ENCODE data around the gene ICAM1. TPM values are rescaled to one million over a fixed set of nuclear protein-coding genes. Genes with fewer than 3 reads are reported as not detected.
"Not testable (repeated sequence)": the region's sequence is repeated elsewhere in the genome, so short reads cannot be mapped to it uniquely, and the experiment has no call there.

Gene ICAM1
- polyA plus RNA-seq, 4 donors, result 5.5 to 7.3 (median 6.4) TPM

DNA sequence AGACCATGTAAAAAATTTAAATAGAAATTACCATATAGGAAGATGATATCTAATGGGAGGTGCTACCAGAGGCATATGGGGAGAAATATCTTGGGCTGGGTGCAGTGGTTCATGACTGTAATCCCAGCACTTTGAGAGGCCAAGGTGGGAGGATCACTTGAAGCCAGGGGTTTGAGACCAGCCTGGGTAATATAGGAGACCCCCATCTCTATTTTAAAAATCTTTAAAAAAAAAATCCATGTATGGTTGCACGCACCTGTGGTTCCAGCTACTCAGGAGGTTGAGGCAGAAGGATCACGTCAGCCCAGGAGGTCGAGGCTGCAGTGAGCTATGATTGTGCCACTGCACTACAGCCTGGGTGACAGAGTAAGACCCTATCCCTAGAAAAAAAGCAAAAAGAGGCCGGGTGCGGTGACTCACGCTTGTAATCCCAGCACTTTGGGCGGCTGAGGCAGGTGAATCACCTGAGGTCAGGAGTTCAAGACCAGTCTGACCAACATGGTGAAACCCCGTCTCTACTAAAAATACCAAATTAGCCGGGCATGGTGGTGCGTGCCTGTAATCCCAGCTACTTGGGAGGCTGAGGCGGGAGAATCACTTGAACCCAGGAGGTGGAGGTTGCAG is 29.0 kb upstream of the ICAM1 start:
- DNase-seq (ENCODE audit: low read depth in 4 of 4, low spot score in 2 of 4), result not testable (repeated sequence)

- no peak for DNase-seq (ENCODE audit: low read depth in 4 of 4, low spot score in 2 of 4)
Measured at GRCh38 chr19:10243606-10244005, 27.3 kb upstream of the ICAM1 start.

DNA sequence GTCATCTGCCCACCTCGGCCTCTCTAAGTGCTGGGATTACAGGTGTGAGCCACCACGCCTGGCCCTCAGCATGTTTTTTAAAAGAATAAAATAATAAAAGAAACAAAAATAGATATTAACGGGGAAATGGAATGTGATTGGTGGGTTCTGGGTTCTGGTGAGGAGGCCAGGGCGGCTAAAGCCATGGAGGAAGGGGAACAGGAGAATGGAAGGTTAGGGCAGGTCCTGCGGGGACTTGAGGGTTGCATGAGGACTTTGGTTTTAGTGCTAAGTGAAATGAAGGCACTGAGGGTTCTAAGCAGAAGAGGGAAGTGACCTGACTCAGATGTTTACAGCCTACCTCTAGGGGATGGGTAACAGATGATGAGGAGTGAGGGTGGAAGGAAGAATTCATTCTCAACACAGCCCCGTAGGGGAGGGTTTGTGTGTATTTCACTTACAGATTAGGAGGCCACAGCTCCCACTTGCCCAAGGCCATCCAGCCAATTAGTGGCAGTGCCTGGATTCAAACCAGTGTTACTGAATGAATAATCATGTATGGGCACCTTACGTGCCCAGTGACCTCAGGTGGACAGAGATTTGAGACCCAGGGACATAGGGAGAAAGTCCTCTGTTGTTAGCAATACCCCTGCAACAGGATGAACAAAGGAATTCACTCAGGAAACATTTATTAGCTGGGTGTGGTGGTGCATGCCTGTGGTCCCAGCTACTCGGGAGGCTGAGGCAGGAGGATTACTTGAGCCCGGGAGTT is 25.6 kb upstream of the ICAM1 start:
- no peak for DNase-seq (ENCODE audit: low read depth in 4 of 4, low spot score in 2 of 4)

- no peak for DNase-seq (ENCODE audit: low read depth in 4 of 4, low spot score in 2 of 4)
Measured at GRCh38 chr19:10246511-10246910, 24.4 kb upstream of the ICAM1 start.

GRCh38 chr19:10251792-10252694 is 18.9 kb upstream of the ICAM1 start, which contains the start of gene MRPL4:
MRPL4 (plus strand) TSS chr19:10252214; CDS start chr19:10252254, 40 bp downstream.
- DNase-seq (ENCODE audit: low read depth in 4 of 4, low spot score in 2 of 4), result peak; percentile 92 to 99 (median 98)

DNA sequence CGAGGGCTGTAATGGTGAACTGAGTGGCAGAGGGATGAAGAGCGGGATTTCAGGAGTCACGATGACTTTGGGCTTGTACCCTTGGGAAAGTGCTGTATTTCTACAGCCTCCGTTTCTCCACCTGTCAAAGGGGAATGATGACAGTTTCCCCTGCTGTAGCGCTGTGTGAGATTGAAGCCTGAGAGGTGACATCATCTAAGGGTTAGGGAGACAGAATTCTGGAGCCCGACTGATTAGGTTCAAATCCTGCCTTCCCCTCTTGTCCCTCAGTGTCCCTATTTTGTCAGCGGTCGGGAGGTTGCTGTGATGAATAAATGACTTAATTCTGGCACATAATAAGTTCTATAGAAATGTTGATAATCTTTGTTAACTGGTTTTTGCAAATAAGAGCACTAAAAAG is 18.2 kb upstream of the ICAM1 start:
- no peak for DNase-seq (ENCODE audit: low read depth in 4 of 4, low spot score in 2 of 4)

DNA sequence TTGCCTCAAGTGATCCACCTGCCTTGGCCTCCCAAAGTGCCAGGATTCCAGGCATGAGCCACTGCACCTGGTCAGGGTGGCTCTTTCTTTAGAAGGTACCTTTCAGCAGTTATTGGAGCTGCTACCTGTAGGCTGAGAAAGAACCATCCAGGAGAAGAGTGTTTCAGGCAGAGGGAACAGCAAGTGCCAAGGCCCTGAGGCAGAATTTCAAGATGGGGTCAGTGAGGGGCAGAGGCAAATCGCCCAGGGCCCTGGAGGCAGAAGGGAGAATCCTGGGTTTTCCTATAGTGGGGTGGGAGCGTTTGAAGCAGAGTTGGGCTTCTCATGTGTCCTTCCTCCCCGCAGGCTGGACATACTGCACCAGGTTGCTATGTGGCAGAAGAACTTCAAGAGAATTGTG is 16.7 kb upstream of the ICAM1 start:
- no peak for DNase-seq (ENCODE audit: low read depth in 4 of 4, low spot score in 2 of 4)

DNA sequence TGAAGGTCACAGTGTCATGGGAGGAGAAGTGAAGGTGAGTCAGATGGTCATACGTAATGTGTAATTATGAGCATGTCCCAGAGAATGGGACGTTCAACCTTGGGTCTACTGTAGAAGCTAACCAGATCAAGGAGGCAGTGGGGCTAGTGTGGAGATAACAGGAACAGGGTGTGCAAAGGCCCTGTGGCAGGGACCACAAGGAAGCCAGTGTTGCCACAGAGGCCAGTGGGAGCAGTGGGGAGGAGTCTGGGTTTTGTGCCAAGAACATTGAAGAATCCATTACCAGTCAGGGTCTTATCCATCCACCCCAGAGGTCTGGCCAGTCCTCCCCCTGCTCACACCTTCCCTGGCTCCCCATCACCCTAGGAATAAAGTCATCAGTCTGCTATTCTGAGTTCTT is 15.6 kb upstream of the ICAM1 start:
- no peak for DNase-seq (ENCODE audit: low read depth in 4 of 4, low spot score in 2 of 4)

GRCh38 chr19:10256551-10256950 is 14.4 kb upstream of the ICAM1 start:
- no peak for DNase-seq (ENCODE audit: low read depth in 4 of 4, low spot score in 2 of 4)

DNA sequence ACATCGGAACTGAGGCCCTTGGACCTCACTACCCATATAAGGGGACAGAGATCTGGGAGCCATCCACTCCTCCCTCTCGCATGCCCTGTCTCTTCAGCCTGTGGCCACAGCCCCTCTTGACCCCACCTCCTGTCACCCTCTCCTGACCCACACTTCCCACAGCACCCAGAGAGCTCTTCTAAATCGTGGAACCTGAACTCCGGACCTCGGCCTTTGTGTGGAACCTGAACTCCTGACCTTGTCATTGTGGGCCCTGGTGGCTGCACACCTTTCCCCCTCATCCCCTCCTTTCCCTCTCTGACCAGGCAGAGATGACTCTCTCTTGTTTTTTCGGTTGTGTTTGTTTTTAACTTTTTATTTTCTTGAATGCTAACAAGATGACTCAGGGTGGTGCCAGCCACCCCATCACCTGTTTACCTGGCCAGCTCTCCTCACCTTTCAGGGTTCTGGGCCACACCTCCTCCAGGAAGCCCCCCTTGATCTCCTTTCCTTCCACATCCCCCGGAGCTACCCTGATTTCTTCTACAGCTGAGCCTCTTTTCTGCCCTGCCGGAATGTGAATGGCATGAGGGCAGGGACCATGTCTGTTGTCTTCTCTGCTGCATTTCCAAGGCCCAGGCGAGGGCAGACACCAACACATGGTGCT is 13.8 kb upstream of the ICAM1 start:
- no peak for DNase-seq (ENCODE audit: low read depth in 4 of 4, low spot score in 2 of 4)

- DNase-seq (ENCODE audit: low read depth in 4 of 4, low spot score in 2 of 4), result no peak
Measured at GRCh38 chr19:10258080-10258710, 12.7 kb upstream of the ICAM1 start.

DNA sequence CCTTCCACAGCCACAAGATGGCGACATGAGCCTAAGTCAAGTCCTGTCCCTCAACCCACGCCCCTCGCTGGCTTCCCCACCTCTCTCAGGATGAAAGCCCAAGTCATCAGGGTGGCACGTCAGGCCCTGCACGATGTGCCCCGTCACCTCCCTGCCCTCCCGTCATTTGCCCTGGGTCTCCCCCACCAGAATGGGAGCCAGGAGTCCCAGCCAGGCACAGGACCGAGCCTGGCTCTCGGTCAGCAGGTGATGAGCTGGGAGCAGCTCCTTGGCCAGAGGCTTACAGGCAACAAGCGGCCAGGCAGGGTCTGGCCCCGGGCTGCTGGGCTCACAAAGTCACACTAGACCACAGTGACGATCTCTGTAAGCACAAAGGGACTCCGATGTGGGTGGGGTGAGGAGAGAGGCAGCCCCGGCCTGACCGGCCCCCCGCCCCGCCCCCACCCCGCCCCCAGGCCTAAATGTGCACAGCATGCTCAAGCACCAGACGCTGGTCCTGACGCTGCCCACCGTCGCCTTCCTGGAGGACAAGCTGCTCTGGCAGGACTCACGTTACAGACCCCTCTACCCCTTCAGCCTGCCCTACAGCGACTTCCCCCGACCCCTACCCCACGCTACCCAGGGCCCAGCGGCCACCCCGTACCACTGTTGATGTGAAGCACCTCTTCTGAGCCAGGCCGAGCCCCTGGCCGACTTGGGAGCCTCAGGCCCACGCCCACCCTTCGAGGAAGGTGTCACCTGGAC is 11.6 kb upstream of the ICAM1 start:
- peak in 3 of 4 donors; percentile 61 to 83 (median 69) for DNase-seq (ENCODE audit: low read depth in 4 of 4, low spot score in 2 of 4)

DNA sequence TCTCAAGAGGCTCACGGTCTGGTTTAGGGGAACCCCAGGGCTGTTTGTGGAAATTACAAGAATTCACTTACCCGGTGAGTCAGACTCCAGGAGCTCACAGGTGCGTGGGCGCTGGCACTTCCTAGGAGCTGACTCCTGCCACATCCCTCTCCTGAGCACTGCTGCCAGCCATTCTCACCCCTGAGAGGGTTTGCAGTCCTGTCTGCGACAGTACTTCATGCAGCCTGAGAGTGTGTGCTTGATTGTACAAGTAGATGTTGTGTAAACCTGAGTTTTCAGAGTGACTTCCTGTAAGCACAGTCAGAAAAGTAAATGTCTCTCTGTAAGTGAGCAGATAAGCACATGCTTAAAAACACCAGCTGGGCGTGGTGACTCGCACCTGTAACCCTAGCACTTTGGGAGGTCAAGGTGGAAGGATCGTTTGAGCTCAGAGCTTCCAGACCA is 10.8 kb upstream of the ICAM1 start:
- DNase-seq (ENCODE audit: low read depth in 4 of 4, low spot score in 2 of 4), result no peak

- no peak for DNase-seq (ENCODE audit: low read depth in 4 of 4, low spot score in 2 of 4)
Measured at GRCh38 chr19:10262771-10263170, 8.1 kb upstream of the ICAM1 start.

DNA sequence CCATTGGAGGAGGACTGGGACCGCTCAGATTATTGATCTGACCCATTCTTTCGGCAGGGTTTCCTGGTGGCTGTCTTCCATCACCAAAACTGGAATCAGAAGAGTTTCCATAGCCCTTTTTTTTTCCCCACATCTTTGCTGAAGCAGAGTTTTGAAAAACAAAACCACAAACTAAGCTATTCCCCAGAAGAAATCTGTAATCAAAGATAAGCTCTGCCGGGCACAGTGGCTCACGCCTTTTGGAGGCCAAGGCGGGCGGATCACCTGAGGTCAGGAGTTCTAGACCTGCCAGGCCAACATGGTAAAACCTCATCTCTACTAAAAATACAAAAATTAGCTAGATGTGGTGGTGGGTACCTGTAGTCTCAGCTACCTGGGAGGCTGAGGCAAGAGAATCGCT is 4.2 kb upstream of the ICAM1 start:
- DNase-seq (ENCODE audit: low read depth in 4 of 4, low spot score in 2 of 4), result no peak

DNA sequence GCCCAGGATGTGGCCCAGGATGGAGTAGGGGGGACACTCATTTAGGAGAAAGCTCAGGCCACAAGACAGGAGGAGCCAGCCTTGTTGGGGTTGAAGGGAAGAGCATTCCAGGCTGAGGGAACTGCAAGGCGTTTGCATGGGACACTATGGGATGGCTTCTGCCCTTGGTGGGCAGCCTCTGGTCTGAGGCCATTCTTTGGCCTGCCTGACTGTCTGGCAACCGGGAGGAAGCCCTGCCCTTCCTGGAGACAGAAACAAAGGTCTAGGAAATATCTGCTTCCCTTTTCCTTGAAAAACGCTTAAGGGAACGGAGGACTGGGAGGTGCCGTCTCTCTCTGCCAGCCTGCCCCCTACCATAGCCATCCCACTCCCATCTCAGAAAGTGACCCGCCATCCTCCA is 2.8 kb upstream of the ICAM1 start:
- DNase-seq (ENCODE audit: low read depth in 4 of 4, low spot score in 2 of 4), result no peak

- no peak for DNase-seq (ENCODE audit: low read depth in 4 of 4, low spot score in 2 of 4)
Measured at GRCh38 chr19:10269333-10270179, 1.4 kb upstream of the ICAM1 start.

DNA sequence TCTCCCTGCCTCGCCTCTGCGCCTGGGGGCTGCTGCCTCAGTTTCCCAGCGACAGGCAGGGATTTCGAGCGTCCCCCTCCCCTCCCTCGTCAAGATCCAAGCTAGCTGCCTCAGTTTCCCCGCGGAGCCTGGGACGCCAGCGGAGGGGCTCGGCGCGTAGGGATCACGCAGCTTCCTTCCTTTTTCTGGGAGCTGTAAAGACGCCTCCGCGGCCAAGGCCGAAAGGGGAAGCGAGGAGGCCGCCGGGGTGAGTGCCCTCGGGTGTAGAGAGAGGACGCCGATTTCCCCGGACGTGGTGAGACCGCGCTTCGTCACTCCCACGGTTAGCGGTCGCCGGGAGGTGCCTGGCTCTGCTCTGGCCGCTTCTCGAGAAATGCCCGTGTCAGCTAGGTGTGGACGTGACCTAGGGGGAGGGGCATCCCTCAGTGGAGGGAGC is 722 bp upstream of the ICAM1 start:
- no peak for DNase-seq (ENCODE audit: low read depth in 4 of 4, low spot score in 2 of 4)

All from left renal cortex interstitium (tissue), 4 donors.